ENCODE data around the gene FBLN5. TPM values are rescaled to one million over a fixed set of nuclear protein-coding genes. Genes with fewer than 3 reads are reported as not detected.

FBLN5 gene
- total and polyA plus RNA-seq, 9 of the 15 experiments (the other 6 are each of a cell fraction or from before 2014, with no cell fraction given) = 0.11 to 0.22 TPM; not detected in 7

GRCh38 chr14:91899806-91900205 lies 47.7 kb downstream of the FBLN5 start:
- H3K27ac ChIP-seq (ENCODE audit: extremely low read depth, low read depth, low read length) = no peak overlapping the region
- no peaks in the 10 kb centered on the region for H3K4me1 ChIP-seq (replicated peaks in 1 of 2; ENCODE audit: control insufficient read depth in 2 of 2, insufficient read depth in 2 of 2, low read length in 2 of 2)
- DNase-seq (ENCODE audit: extremely low read depth in 1 of 4, low spot score in 3 of 4) = no peak
- TF ChIP-seq ZNF318 (IDR thresholded peaks at IDR 0.05; ENCODE audit: borderline replicate concordance in 1 of 2, low read depth in 1 of 2) = no peak
- H3K4me3 ChIP-seq = no peak overlapping the region
- H3K9ac ChIP-seq (ENCODE audit: insufficient read depth in 1 of 2, low read depth in 2 of 2, low read length in 2 of 2) = no peak overlapping the region
- no peak for ATAC-seq
- no peaks in the 10 kb centered on the region for H3K36me3 ChIP-seq (ENCODE audit: control insufficient read depth, insufficient read depth, low read length)
- intact Hi-C loops (cut with micrococcal nuclease) (loop anchor here (10.0 kb wide), 1 partner anchor 245 kb away; no protein-coding TSS in a partner anchor), in situ Hi-C loops (cut with MboI) (no loop called here)
- CTCF ChIA-PET (ENCODE audit: low intra/inter-chr PET ratio) = interaction anchor here (0.7 kb wide), 1 partner anchor 545 kb away, joined by 3 read pairs; no protein-coding TSS in a partner anchor
- no peak for FAIRE-seq
- H4K20me1 ChIP-seq (replicated peaks; ENCODE audit: control insufficient read depth, insufficient read depth, low read length) = no peaks in the 10 kb centered on the region
- H3K27me3 ChIP-seq (ENCODE audit: control insufficient read depth in 2 of 2, insufficient read depth in 2 of 2, low read length in 2 of 2) = peaks cover 4 to 30% of the 10 kb centered on the region in 2 experiments
- POLR2A ChIA-PET = no interaction called here
- no TSS peak for BruUV-seq (replicated peaks)
- H3K79me2 ChIP-seq (ENCODE audit: control insufficient read depth, insufficient read depth, low read length) = no peaks in the 10 kb centered on the region
- no peak overlapping the region for H2AFZ ChIP-seq (ENCODE audit: low read depth, low read length)
- H3K9me3 ChIP-seq (replicated peaks; ENCODE audit: control insufficient read depth, insufficient read depth, low read depth, low read length) = no peaks in the 10 kb centered on the region
- H3K4me2 ChIP-seq (ENCODE audit: insufficient read depth, low read length) = no peak overlapping the region
- H3K9me1 ChIP-seq (ENCODE audit: control insufficient read depth, insufficient read depth, low read length) = no peaks in the 10 kb centered on the region
- 0% methylated on average over 4 of the region's 4 CpGs for WGBS (ENCODE audit: insufficient coverage, low coverage, missing lambda C conversion rate)

Data from K562 (cell line).